ENCODE data around the gene POFUT2.

POFUT2 gene

DNA sequence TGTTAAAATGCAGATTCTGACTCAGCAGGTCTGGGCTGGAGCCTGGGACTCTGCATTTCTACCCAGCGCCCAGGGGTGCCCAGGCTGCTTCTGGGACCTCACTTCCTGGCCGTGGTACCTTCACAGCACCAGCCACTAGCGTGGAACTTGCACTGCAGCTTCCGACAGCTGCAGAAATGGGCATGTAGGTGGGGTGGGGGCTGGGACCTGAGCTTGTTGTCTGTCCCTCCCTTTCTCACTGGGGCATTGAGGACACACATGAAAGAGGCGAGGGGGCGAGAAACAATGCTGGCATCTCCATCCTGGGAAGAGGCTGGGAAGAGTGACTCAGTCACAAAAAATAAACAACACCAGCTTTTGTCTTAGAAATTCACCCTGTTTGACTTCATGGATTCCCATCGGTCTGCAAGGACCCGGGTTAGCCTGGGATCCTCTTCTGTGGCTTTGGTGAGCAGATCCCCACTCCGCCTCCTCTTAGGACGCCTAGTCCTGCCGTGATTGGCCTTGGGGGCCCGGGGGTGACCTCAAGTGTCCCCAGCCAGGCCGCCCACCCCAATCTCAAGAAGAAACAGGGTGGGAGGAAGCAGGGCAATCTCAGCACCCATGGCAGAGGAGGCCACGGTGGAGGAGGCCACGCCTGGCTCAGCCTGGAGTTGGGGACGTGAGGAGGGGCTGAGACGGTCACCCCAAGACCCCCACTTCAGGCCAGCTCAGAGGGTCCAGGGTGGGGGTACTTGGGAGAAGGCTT is 29.9 kb upstream of the POFUT2 start:
- TF ChIP-seq SIN3A (IDR thresholded peaks at IDR 0.05; ENCODE audit: borderline replicate concordance, insufficient read depth, low read length) (no peak), POLR2AphosphoS5 (IDR thresholded peaks at IDR 0.05; ENCODE audit: low read depth, low read length) (no peak), TAF1 (IDR thresholded peaks at IDR 0.05; ENCODE audit: borderline replicate concordance, insufficient read depth, low read length) (no peak), FOXP2 (optimal IDR thresholded peaks at IDR 0.05; ENCODE audit: borderline replicate concordance, extremely low read depth, extremely low read length, insufficient read depth) (no peak)
- TF ChIP-seq, protein P1, sequence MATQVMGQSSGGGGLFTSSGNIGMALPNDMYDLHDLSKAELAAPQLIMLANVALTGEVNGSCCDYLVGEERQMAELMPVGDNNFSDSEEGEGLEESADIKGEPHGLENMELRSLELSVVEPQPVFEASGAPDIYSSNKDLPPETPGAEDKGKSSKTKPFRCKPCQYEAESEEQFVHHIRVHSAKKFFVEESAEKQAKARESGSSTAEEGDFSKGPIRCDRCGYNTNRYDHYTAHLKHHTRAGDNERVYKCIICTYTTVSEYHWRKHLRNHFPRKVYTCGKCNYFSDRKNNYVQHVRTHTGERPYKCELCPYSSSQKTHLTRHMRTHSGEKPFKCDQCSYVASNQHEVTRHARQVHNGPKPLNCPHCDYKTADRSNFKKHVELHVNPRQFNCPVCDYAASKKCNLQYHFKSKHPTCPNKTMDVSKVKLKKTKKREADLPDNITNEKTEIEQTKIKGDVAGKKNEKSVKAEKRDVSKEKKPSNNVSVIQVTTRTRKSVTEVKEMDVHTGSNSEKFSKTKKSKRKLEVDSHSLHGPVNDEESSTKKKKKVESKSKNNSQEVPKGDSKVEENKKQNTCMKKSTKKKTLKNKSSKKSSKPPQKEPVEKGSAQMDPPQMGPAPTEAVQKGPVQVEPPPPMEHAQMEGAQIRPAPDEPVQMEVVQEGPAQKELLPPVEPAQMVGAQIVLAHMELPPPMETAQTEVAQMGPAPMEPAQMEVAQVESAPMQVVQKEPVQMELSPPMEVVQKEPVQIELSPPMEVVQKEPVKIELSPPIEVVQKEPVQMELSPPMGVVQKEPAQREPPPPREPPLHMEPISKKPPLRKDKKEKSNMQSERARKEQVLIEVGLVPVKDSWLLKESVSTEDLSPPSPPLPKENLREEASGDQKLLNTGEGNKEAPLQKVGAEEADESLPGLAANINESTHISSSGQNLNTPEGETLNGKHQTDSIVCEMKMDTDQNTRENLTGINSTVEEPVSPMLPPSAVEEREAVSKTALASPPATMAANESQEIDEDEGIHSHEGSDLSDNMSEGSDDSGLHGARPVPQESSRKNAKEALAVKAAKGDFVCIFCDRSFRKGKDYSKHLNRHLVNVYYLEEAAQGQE (IDR thresholded peaks at IDR 0.05; ENCODE audit: insufficient read depth in 1 of 2, low read depth in 2 of 2, low read length in 2 of 2) = no peak

DNA sequence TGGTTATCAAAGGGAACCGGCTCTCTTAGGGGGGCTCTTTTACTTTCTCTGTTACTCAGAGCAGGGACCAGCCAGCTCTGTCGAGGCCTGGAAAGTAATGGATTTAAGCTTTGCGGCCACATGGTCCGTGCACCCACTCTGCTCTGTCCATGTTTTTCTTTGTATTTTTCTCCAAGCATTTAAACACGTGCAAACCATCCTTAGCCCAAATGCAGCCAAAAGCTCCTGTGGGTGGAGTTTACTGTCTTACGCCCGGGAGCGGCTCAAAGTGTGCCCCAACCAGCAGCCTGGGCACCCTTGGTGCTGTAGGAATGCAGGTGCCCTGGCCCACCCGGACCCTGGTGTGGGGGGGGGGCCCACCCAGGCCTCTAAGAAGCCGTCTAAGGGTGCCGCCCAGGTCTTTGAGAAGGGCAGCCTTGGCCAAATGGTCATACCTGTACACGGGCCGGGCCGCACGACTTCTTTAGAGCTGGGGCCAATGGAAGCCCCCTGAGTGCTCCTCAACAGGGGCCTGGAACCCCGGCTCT is 29.2 kb upstream of the POFUT2 start:
- TF ChIP-seq FOXP2 (optimal IDR thresholded peaks at IDR 0.05; ENCODE audit: borderline replicate concordance, extremely low read depth, extremely low read length, insufficient read depth) = no peak
- no peak for TF ChIP-seq SIN3A (IDR thresholded peaks at IDR 0.05; ENCODE audit: borderline replicate concordance, insufficient read depth, low read length)
- TF ChIP-seq, protein P1 (IDR thresholded peaks at IDR 0.05; ENCODE audit: insufficient read depth in 1 of 2, low read depth in 2 of 2, low read length in 2 of 2) = no peak
- TF ChIP-seq POLR2AphosphoS5 (IDR thresholded peaks at IDR 0.05; ENCODE audit: low read depth, low read length) = no peak
- no peak for TF ChIP-seq TAF1 (IDR thresholded peaks at IDR 0.05; ENCODE audit: borderline replicate concordance, insufficient read depth, low read length)

DNA sequence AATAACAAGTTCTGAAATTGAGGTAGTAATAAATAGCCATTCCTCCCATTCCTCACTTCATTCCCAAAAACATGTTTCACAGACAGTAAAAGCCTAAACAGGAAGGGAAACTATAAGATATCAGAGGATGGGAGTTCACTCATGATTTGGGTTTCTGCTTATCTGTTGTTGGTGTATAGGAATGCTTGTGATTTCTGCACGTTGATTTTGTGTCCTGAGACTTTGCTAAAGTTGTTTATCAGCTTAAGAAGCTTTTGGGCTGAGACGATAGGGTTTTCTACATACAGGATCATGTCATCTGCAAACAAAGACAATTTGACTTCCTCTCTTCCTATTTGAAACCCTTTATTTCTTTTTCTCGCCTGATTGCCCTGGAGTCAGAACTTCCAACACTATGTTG is 26.0 kb upstream of the POFUT2 start:
- TF ChIP-seq POLR2AphosphoS5 (IDR thresholded peaks at IDR 0.05; ENCODE audit: low read depth, low read length) = no peak
- no peak for TF ChIP-seq FOXP2 (optimal IDR thresholded peaks at IDR 0.05; ENCODE audit: borderline replicate concordance, extremely low read depth, extremely low read length, insufficient read depth)
- no peak for TF ChIP-seq TAF1 (IDR thresholded peaks at IDR 0.05; ENCODE audit: borderline replicate concordance, insufficient read depth, low read length)
- TF ChIP-seq, protein P1 (IDR thresholded peaks at IDR 0.05; ENCODE audit: insufficient read depth in 1 of 2, low read depth in 2 of 2, low read length in 2 of 2) = no peak
- TF ChIP-seq SIN3A (IDR thresholded peaks at IDR 0.05; ENCODE audit: borderline replicate concordance, insufficient read depth, low read length) = no peak

DNA sequence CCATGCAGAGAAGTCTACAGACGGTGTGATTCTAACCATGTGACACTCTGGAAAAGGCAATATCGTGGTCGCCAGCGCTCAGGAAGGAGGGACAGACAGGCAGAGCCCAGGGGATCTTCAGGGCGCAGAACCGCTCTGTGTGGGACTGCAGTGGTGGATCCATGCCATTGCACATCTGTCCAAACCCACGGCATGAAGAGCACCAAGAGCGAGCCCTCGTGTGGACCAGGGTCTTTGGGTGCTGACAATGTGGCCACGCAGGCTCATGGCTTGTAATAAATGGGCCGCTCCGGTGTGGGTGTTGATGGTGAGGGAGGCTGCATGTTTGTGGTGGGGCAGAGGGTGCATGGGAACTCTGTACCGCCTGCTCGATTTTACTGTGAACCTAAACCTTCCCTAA is 25.3 kb upstream of the POFUT2 start:
- TF ChIP-seq FOXP2 (optimal IDR thresholded peaks at IDR 0.05; ENCODE audit: borderline replicate concordance, extremely low read depth, extremely low read length, insufficient read depth) (no peak), SIN3A (IDR thresholded peaks at IDR 0.05; ENCODE audit: borderline replicate concordance, insufficient read depth, low read length) (no peak), TAF1 (IDR thresholded peaks at IDR 0.05; ENCODE audit: borderline replicate concordance, insufficient read depth, low read length) (no peak), POLR2AphosphoS5 (IDR thresholded peaks at IDR 0.05; ENCODE audit: low read depth, low read length) (no peak)
- TF ChIP-seq, protein P1 (IDR thresholded peaks at IDR 0.05; ENCODE audit: insufficient read depth in 1 of 2, low read depth in 2 of 2, low read length in 2 of 2) = no peak

All from PFSK-1 (cell line).